ENCODE data around the gene SLC26A3.
A peak's percentile ranks its signal among the peaks of the same experiment; 100 is the strongest.

The SLC26A3 gene

DNA sequence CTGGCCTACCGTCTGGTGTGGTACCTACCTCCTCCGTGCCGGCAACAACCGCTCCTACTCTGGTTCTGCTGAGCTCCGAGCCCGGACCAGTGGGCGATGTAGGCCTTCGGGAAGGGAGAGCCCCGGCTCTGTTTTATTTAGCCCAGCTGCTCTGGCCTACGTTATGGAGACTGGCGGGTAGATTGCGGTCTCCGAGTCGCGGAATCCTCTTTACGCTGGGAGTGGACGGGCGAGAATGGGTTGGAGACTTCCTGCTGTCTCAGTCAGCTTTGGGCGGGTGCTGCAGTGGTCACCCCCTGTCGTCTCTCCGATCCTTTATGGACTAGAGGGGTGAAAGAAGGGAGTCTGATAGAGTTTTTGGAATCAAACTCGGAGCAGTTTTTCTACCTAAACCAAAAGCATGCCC, 58.7 kb downstream of the SLC26A3 start:
- no peak for DNase-seq (ENCODE audit: low spot score)

DNA sequence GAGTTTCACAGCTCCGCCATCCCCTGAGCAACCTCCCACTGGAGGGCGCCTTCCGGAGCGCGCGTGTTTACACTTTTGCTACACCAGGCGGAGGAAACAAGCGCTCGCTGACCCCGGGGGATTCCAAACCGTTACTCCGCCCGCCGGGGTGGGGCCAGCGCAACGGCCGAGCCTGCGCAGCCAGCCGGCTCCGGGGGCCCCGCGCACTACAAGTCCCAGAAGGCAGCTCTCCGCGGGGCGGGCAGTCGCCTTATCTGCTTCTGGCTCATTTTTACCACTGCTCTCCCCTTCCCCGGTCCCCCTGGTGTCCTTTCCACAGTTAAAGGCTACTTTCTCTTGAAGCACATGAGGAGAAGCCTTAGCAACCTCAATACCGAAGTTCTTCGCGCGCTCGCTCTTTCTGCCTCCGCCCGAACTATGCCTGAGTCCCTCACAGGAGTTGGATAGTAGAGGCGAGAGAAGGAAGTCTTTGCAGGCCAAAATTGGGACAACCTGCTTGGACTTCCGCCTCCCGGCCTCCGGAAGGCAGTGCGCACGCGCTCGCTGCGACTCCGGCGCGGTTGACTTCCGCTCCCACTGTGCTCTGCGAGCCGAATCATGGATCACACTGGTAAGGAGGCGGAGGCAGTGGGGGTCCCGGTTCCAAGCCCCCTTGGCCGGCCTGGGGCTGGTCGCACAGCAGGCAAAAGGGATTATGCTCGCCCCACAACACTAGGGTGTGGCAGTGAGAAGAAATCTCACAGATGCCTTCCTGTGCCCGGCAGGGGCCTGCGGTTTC, 59.3 kb downstream of the SLC26A3 start, which contains the start of gene CBLL1:
TSS of gene CBLL1 (plus strand) at position 576 of the 778 bp plus-strand sequence. CDS start at position 598, 22 bp downstream.
- peak; percentile 99 for DNase-seq (ENCODE audit: low spot score)

DNA sequence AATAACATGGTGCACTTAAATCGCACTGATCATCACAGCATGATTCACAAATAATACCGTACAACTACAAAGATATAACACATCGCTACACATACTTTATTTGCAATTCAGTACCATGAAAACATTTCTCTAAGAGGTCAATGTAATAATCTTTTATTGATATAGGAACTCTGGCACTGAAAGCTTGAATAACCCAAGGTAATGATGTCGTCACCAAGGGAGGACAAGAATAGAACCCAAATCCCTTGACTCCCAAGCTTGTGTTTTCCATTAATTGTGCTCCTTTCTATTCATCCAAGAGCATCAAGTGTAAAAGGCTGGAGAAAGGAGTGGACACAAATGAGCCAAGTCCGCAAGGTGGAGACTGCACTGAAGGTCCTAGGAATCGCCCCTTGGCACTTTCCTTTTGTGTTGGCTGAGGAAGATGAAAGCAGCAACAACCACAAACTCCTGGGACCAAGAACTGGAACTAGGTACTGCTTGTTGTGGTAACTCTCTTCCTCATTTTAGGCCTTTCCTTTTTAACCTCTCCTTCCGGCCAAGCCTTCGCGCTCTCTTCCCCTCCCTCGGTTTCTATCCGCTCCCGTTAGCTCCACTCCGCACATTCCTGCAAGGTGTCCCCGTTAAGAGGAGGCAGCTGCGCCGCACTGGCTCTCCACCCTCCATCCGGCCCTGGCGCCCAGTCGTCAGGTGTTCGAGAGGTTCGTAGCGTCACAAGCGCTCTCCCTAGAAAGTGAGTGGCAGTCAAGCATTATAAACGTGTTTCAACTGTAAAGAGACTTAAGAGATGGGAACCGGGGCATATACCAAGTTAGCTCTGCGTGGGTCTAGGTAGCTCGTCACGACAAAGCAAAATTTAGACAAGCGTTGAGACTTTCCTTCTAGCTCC, 60.1 kb downstream of the SLC26A3 start:
- no peak for DNase-seq (ENCODE audit: low spot score)

DNA sequence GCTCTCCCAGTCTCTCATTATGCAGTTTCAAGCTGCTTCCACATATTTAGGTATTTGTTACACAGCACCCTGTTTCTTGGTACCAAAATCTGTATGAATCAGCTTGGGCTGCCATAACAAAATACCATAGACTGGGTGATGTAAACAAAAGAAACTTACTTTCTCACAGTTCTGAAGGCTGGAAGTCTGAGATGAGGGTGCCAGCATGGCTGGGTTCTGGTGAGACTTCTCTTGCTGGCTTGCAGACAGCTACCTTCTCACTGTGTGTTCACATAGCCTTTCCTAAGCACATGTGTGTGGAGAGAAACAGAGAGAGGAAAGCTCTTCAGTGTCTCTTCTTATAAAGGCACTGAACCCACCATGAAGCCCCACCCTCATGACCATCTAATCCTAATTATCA, 74.7 kb downstream of the SLC26A3 start:
- DNase-seq (ENCODE audit: low spot score): no peak

DNA sequence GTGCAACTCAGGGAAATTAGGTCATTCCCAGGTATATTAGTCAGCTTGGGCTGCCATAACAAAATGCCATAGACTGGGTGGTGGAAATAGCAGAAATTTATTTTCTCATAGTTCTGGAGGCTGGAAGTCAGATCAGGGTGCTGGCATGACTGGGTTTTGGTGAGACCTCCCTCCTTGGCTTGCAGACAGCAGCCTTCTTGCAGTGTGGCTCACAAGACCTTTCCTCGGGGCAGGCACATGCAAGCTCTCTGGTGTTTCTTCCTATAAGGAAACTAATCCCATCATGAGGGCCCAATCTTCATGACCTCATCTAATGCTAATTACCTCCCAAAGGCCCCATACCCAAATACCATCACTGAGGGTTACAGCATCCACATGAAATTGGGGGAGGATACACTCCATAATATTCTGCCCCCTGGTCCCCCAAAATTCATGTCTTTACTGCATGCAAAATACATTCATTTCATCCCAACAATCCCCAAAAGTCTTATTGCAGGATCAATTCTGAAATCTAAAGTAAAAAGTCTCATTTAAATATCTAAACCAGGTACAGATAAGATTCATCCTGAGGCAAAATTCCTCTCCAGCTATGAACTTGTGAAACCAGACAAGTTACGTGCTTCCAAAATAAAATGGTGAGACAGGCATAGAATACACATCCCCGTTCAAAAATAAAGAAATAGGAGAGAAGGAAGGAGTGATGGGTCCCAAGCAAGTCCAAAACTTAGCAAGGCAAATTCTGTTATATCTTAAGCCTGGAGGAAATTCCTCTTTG, 76.5 kb downstream of the SLC26A3 start:
- no peak for DNase-seq (ENCODE audit: low spot score)

DNA sequence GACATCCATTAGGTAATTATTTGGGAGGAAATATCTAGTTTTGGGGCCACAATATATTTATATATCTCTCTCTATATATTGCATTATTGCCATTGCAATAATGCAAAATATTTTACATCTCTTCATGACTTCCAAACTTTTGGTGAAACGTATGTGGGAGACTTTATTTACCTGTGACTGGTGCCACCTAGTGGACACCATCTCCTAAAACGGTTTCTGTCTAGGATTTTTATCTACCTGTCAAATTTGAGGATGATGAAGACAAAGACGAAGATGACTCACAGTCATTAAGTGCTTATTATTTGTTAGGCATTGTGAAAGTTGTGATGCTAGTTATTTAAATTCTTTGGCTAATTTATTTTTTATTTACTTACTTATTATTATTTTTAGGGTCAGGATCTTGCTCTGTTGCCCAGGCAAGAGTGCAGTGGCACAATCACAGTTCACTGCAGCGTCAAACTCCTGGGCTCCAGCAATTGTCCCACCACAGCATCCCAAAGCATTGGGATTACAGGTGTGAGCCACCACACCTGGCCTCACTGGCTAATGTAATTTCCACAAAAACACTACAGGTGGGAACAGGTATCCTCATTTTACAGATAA, 77.8 kb downstream of the SLC26A3 start:
- DNase-seq (ENCODE audit: low spot score): peak; percentile 83

DNA sequence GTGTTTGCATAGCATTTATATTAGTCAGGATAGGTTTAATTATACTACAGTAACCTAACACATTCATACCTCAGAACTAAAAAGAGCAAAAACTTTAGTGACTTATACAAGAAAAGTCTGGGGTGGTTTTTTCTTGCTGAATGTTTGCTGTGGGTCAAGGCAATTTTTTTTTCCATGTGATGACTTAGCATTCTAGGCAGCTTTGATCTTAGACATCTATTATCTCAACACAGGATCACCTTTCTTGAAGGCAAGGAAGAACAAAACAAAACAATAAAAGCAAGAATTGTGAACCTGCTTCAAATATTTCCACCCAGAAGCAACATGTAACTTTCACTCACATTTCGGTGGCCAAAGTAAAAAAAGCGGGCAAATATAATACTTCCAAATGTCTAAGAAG, 79.8 kb downstream of the SLC26A3 start:
- DNase-seq (ENCODE audit: low spot score): no peak

DNA sequence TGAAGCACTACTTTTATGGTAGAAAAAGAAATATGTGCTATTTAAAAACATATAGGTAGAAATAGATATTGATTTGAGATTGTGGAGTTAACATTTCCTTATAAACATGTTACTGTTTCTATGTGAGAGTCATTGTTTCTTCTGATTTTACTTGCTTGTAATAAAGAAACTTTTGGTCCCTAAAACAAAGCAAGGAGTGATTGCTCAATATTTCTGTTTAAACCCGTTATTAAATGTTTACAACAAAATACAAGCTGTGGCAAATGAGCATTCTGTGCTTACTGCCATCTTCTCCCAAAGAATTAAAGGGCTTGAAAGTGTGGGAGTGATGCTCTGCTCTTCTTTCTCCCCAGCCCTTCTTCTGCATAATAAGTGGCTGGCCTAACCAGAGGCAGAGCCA, 81.7 kb downstream of the SLC26A3 start:
- no peak for DNase-seq (ENCODE audit: low spot score)

DNA sequence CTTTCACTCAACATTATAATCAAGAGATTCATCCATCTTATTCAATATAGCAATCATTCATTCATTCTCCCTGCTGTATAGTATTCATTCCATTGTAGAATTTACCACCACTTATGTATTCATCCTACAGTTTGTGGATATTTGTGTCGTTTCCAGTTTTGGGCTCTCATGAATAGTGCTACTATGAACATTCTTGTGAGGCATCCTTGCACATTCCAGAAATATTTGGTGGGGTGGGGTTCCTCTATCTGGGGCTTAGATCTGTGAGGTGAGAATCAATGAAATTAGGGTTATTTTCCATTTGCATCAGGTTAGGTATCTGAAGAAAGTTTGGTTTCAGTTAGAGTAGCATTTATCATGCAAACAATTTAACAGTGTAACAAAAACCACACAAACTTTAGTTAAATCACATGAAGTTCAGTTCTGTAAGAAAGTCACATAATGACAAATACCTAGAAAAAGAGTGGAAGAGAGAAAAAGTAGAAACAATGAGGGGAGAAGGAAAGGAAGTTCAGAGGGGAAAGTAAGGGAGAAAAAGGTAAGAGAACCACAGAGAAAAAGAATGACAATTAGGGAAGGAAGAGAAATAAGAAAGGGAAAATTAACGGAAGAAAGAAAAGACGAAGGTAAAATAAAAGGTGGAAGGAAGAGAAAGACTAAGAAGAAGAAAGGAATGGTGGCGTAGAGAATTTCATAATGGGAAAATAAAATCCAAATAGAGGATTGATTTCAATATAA, 84.4 kb downstream of the SLC26A3 start:
- no peak for DNase-seq (ENCODE audit: low spot score)

DNA sequence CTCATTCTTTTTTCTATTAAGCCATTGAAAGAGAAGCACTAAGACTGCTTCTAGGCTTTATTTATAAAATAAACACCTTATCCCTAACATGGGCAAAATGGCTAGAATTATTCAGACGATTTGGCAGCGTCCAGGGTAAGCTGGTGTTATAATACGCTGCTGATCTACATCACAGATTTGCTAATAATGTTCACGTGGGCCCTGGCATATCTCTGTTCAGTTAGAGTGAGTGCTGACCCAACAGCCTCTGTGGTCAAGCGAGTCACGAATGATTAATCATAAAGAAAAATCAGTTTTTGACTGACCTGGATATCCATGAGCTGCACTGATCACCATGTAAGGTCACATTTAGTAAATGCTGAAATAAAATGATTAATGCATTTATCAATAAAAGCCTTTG, 87.5 kb downstream of the SLC26A3 start:
- no peak for DNase-seq (ENCODE audit: low spot score)
